ENCODE data around the gene MEGF8.

Gene MEGF8

DNA sequence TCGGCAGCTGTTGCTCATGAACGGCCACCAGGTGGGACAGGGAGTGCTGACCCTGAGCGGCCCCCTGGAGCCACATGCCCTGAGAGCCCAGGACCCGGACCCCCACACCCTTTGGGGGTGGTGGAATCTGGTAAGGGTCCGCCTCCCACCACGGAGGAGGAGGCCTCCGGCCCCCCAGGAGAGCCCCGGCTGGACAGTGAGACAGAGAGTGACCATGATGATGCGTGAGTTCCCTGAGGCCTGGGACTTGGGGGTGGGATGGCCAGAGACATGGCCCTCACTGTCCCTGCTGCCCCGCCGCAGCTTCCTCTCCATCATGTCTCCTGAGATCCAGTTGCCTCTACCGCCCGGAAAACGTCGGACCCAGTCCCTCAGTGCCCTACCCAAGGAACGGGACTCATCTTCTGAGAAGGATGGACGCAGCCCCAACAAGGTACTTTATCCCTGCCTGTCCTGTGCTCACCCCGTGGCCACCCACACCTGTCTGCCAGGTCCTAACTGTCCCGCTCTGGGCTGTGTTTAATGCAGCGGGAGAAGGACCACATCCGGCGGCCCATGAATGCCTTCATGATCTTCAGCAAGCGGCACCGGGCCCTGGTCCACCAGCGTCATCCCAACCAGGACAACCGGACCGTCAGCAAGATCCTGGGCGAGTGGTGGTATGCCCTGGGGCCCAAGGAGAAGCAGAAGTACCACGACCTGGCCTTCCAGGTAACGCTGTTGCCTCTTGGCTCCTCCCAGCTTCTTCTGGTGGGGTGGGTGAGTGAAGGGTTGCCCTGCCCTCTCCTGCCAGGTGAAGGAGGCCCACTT is 38.2 kb upstream of the MEGF8 start:
- DNase-seq (ENCODE audit: low read depth in 3 of 3) = no peak

GRCh38 chr19:42287827-42288107 is 37.7 kb upstream of the MEGF8 start:
- no peak for DNase-seq (ENCODE audit: low read depth in 3 of 3)

DNA sequence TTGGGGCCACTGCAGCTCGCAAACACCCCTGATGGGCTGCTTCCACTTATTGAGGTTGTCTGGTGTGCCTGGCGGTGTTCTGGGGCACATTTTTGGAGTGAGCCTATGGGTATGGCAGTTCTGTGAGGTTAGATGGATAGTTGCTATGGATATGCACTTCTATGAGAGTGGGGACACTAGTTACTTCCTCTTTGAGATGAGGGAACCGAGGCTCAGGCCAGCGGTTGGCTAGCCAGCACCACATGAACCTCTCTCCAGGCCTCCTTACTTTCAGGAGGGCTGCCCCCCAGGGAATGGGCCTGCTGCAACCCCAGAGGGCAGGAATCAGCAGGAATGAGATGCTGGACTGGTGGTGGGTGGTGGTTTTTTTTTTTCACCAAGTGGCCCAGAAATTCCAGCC is 37.0 kb upstream of the MEGF8 start:
- DNase-seq (ENCODE audit: low read depth in 3 of 3) = no peak

DNA sequence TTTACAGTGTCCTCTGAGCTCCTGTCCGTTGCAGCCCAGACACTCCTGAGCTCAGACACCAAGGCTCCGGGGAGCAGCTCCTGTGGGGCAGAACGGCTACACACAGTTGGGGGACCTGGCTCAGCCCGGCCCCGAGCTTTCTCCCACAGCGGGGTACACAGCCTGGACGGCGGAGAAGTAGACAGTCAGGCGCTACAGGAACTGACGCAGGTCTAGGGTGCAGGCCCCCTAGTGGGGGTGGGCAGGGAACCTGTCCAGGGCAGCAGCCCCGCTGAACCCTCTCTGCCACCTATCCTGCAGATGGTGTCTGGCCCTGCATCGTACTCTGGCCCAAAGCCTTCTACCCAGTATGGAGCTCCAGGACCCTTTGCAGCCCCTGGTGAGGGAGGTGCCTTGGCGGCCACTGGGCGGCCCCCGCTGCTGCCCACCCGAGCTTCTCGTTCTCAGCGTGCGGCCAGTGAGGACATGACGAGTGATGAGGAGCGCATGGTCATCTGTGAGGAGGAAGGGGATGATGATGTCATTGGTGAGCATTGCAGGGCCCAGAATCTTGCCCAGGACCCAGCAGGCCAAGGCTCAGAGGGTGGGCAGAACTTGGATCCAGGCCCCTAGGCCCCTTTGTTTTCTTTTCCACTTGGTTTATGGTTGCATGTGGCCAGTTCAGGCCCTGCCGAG is 36.4 kb upstream of the MEGF8 start:
- no peak for DNase-seq (ENCODE audit: low read depth in 3 of 3)

DNA sequence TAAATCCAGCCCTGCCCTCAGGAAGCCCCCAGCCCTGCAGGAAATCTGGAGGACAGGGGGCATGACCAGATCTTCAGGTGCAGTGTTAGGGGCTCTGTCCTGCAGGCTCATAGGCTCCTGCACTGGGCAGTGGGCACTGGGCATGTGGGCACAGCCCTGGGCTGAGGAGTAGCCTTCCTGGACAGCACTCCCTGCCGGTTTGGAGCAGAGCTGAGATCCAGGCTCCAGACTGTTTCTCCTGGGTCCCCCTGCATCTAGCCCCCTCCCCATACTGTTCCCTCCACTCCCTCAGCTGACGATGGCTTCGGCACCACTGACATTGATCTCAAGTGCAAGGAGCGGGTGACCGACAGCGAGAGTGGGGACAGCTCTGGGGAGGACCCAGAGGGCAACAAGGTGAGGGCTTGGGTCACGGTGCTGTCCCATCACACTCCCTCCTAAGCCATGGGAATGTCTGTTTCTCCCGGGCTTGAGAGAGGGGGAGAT is 35.8 kb upstream of the MEGF8 start:
- DNase-seq (ENCODE audit: low read depth in 3 of 3) = no peak

- DNase-seq (ENCODE audit: low read depth in 3 of 3) = no peak
Observed at GRCh38 chr19:42290136-42290522, 35.3 kb upstream of the MEGF8 start.

DNA sequence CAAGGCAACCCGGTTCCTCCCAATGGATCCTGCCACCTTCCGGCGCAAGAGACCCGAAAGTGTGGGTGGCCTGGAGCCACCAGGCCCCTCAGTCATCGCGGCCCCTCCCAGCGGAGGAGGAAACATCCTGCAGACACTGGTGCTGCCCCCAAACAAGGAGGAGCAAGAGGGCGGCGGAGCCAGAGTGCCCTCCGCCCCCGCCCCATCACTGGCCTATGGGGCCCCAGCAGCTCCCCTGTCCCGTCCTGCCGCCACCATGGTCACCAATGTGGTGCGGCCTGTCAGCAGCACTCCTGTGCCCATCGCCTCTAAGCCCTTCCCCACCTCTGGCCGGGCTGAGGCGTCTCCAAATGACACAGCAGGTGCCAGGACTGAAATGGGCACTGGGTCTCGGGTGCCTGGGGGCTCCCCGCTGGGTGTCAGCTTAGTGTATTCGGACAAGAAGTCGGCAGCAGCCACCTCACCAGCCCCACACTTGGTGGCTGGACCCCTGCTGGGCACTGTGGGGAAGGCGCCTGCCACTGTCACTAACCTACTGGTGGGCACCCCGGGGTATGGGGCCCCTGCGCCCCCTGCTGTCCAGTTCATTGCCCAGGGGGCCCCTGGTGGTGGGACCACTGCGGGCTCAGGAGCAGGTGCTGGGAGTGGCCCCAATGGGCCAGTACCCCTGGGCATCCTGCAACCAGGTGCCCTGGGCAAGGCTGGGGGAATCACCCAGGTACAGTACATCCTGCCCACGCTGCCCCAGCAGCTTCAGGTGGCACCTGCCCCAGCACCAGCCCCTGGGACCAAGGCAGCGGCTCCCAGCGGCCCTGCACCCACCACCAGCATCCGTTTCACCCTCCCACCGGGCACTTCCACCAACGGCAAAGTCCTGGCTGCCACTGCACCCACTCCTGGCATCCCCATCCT is 34.7 kb upstream of the MEGF8 start:
- DNase-seq (ENCODE audit: low read depth in 3 of 3) = no peak

DNA sequence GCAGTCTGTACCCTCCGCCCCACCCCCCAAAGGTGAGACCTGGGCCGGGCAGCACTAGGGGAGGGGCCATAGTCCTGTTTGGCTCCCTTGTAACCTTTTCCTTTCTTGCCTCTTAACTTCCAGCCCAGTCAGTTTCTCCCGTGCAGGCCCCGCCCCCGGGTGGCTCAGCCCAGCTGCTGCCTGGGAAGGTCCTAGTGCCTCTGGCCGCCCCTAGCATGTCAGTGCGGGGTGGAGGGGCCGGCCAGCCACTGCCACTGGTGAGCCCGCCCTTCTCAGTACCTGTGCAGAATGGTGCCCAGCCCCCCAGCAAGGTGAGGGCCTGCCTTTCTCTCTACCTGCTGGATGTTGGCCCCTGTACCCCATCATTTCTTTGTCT is 34.0 kb upstream of the MEGF8 start:
- DNase-seq (ENCODE audit: low read depth in 3 of 3) = no peak

DNA sequence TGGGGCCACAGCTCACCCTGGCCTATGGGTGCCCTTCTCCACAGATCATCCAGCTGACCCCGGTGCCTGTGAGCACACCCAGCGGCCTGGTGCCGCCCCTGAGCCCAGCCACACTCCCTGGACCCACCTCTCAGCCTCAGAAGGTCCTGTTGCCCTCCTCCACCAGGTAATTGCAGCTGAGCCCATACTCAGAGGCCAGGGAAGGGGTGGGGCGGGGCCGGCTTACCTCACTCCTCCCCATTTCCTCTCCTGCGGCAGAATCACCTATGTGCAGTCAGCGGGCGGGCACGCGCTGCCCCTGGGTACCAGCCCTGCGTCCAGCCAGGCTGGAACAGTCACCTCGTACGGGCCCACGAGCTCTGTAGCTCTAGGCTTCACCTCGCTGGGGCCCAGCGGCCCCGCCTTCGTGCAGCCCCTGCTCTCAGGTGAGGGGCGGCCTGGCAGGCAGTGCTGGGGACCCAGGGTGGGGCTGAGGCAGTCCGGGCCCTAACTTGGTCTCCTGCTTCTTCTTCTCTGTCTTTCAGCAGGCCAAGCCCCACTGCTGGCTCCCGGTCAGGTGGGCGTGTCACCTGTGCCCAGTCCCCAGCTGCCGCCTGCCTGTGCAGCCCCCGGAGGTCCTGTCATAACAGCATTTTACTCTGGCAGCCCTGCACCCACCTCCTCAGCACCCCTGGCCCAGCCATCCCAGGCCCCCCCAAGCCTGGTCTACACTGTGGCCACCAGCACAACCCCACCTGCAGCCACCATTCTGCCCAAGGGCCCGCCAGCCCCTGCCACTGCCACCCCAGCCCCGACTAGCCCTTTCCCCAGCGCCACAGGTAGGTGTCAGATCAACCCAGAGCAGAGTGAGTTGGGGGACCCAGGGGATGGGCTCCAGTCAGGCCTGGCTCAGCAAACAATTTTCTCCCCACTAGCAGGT is 33.1 kb upstream of the MEGF8 start:
- no peak for DNase-seq (ENCODE audit: low read depth in 3 of 3)

DNA sequence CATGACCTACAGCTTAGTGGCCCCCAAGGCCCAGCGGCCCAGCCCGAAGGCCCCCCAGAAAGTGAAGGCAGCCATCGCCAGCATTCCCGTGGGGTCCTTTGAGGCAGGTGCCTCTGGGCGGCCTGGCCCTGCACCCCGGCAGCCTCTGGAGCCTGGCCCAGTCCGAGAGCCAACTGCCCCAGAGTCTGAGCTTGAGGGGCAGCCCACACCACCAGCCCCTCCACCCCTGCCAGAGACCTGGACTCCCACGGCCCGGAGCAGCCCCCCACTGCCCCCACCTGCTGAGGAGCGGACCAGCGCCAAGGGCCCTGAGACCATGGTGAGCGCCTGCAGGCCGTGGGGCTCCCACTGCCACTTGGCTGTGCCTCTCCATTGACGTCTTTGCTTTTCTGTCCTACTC is 32.5 kb upstream of the MEGF8 start:
- DNase-seq (ENCODE audit: low read depth in 3 of 3) = no peak

GRCh38 chr19:42293540-42293939 is 31.9 kb upstream of the MEGF8 start:
- DNase-seq (ENCODE audit: low read depth in 3 of 3) = no peak

- DNase-seq (ENCODE audit: low read depth in 3 of 3) = no peak
Observed at GRCh38 chr19:42293948-42294347, 31.5 kb upstream of the MEGF8 start.

GRCh38 chr19:42294471-42295137 is 30.8 kb upstream of the MEGF8 start:
- DNase-seq (ENCODE audit: low read depth in 3 of 3) = no peak

DNA sequence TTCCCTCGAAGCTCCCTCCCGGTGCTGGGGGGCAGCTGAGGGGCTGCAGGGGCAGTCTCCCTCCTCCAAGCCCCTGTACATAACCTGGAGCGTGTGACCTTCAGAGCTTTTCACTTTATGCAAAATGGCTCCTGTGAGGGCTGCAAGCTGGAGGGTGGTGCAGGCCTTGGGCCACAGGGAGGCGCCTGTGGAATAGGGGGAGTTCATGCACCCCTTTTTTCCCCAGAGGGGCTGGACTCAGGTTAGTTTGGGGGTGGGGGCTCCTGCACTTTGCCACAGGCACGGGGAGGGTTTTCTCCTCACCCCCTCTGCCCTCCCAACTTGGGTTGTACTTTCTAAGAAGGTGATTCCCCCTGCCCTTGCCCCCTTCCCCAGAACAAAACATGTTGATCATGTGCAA is 30.1 kb upstream of the MEGF8 start:
- DNase-seq (ENCODE audit: low read depth in 3 of 3) = no peak

- DNase-seq (ENCODE audit: low read depth in 3 of 3) = peak; percentile 79 to 91 (median 86)
Observed at GRCh38 chr19:42295831-42296525, 29.5 kb upstream of the MEGF8 start.

DNA sequence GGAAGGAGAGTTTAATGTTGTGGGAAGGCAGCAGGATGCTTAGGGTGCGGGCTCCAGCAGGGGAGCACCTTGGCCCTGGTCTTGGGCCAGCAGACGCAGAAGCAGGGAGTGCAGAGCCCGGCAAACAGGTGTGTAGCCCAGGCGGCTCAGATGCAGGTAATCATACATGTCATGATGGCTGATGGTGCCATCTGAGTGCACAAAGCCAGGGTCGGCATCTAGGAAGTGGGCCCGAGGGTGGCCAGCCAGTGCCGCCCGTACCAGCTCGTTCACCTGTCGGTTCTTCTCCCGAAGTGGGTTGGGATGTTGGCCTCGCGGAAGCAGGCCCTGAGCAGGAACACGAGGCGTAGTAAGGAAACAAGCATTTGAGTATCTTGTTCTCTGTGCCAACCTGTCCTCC is 28.4 kb upstream of the MEGF8 start:
- DNase-seq (ENCODE audit: low read depth in 3 of 3) = no peak

DNA sequence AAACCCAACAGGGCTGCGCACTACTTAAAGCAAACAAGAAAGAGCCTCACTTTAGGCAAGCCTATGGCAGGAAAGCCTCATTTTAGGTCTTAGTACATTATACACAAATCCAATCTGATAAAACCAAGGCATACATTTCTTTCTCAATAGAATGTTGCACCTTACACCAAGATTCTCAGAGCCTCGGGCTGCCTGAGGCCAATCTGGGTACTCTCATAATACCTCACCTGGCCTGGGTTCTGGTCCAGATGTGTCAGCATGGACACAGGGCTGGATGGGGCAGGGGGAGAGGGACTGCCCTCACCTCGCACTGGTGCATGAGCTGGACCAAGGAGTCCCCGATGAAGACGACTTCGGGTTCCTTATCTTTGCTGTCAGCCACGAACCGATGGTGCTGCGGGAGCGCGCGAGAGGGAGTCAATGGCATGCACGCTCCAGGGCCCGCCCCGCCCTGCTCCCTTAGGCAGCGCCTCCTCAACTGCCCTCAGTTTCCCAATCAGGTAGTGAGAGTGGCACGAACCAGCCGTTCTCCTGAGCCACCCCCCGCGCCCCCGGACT is 23.7 kb upstream of the MEGF8 start, which contains the start of gene PRR19:
PRR19 (plus strand) TSS at position 487 of the 558 bp plus-strand sequence. CDS start 7,453 bp downstream, outside the sequence.
- DNase-seq (ENCODE audit: low read depth in 3 of 3) = no peak

GRCh38 chr19:42303101-42303464 is 22.4 kb upstream of the MEGF8 start:
- DNase-seq (ENCODE audit: low read depth in 3 of 3) = no peak

- DNase-seq (ENCODE audit: low read depth in 3 of 3) = no peak
Observed at GRCh38 chr19:42303876-42304275, 21.6 kb upstream of the MEGF8 start.

- no peak for DNase-seq (ENCODE audit: low read depth in 3 of 3)
Observed at GRCh38 chr19:42306646-42307045, 18.8 kb upstream of the MEGF8 start.
